GM21423 (cell line): ENCODE data around the gene USP5.

ENCODE experiments used
- ATAC-seq: cut with Tn5 transposase; IDR thresholded peaks from one replicate; pipeline ENCODE4 v1.9.1; 2021; ENCODE audit warnings: mild to moderate bottlenecking, moderate library complexity; ENCODE audit not compliant: unreplicated experiment

The USP5 gene, protein sequence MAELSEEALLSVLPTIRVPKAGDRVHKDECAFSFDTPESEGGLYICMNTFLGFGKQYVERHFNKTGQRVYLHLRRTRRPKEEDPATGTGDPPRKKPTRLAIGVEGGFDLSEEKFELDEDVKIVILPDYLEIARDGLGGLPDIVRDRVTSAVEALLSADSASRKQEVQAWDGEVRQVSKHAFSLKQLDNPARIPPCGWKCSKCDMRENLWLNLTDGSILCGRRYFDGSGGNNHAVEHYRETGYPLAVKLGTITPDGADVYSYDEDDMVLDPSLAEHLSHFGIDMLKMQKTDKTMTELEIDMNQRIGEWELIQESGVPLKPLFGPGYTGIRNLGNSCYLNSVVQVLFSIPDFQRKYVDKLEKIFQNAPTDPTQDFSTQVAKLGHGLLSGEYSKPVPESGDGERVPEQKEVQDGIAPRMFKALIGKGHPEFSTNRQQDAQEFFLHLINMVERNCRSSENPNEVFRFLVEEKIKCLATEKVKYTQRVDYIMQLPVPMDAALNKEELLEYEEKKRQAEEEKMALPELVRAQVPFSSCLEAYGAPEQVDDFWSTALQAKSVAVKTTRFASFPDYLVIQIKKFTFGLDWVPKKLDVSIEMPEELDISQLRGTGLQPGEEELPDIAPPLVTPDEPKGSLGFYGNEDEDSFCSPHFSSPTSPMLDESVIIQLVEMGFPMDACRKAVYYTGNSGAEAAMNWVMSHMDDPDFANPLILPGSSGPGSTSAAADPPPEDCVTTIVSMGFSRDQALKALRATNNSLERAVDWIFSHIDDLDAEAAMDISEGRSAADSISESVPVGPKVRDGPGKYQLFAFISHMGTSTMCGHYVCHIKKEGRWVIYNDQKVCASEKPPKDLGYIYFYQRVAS

GRCh38 chr12:6851921-6852650 is at the start of gene USP5:
TSS of gene USP5 (plus strand) at chr12:6852150. CDS start at chr12:6852180, 30 bp downstream.
- peak; percentile 72 for ATAC-seq

DNA sequence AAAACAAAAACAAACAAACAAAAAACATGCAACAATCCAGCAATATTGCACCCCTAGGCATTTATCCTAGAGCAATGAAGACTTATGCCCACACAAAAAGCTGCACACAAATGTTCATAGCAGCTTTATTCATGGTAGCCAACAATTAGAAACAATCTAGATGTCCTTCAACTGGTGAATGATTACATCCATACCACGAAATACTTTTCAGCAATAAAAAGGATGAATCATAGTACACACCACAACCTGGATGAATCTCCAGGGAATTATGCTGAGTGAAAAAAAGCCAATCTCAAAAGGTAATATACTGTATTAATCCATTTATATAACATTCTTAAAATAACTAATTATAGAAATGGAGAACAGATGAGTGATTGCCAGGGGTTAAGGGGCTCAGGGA is 44.8 kb upstream of the USP5 start:
- no peak for ATAC-seq

DNA sequence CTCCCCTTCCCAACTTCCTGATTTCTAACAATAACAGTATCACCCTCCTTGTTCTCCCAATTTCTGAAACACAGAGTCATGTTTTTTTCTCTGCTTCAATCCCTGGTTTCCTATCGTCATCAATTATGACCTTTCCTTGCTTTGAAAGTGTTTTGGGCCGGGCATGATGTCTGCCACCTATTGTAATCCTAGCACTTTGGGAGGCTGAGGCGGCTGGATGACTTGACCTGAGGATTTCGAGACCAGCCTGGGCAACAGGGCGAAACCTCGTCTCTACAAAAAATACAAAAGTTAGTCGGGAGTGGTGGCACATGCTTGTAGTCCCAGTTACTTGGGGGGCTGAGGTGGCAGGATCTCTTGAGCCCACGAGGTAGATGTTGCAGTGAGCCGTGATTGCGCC is 42.9 kb upstream of the USP5 start:
- ATAC-seq, result no peak

GRCh38 chr12:6810758-6811157 is 41.2 kb upstream of the USP5 start:
- ATAC-seq, result no peak

DNA sequence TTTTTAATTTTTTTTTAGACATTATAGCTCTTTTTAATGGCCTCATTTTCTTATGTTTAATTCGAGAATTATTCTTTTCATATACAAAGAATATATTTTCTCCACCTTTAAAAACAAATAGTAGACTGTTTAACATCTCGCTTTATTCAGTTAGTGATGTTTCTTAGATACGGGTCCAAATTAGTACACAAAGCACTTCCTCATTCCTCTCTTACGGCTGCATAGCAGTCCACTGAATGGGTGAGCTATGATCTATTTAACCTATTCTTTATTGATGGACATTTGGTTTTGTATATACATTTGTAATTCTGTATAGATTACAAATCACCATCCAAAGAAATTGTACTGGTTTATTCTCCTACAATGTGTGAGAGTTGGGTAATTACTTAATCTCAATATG is 38.6 kb upstream of the USP5 start:
- no peak for ATAC-seq

GRCh38 chr12:6816598-6816997 is 35.4 kb upstream of the USP5 start:
- no peak for ATAC-seq

DNA sequence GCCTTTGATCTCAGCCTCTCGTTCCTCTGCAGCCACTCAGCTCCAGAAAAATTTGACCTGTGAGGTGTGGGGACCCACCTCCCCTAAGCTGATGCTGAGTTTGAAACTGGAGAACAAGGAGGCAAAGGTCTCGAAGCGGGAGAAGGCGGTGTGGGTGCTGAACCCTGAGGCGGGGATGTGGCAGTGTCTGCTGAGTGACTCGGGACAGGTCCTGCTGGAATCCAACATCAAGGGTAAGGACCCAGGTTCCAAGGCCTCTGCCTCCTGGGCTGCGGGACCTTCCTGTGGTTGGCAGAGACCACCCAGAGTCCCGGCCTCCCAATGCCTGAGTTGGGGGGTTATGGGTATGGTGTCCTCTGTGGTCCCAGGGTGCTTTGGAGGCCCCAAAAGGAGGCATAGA is 34.9 kb upstream of the USP5 start:
- no peak for ATAC-seq

DNA sequence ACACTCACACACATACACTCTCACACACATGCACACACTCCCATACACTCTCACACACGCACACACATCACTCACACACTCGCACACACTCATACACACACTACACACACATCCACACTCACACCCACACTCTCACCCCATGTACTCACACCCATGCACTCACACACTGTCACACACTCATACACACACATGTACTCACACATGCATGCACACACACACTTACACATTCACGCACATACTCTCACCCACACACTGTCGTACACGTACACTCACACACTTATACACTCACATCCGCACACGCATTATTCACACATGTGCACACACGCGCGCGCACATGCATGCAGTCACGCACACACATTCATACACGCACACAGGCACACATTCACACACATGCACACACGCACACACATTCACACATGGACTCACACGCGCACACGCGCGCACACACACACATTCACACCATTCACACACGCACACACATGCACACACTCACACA is 34.2 kb upstream of the USP5 start:
- no peak for ATAC-seq

DNA sequence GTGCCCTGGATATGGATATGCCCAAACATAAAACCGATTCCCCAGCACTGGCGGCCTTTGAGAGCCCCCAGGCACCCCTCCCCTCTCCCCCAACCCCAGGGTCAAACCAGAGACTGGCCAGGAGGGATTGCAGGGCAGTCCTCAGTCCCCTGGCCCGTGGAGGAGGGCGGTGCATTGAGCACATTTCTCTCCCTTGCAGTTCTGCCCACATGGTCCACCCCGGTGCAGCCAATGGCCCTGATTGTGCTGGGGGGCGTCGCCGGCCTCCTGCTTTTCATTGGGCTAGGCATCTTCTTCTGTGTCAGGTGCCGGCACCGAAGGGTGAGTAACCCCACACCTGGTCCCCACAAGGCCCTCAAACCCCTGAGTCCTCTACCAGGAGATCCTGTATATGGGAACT is 33.7 kb upstream of the USP5 start:
- ATAC-seq, result no peak

- ATAC-seq, result no peak
These were observed 33.3 kb upstream of the USP5 start for GRCh38 chr12:6818645-6819044.

GRCh38 chr12:6819106-6820030 is 32.6 kb upstream of the USP5 start:
- no peak for ATAC-seq

DNA sequence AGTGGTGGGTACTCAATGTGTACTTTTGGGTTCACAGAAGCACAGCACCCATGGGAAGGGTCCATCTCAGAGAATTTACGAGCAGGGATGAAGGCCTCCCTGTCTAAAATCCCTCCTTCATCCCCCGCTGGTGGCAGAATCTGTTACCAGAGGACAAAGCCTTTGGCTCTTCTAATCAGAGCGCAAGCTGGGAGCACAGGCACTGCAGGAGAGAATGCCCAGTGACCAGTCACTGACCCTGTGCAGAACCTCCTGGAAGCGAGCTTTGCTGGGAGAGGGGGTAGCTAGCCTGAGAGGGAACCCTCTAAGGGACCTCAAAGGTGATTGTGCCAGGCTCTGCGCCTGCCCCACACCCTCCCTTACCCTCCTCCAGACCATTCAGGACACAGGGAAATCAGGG is 31.8 kb upstream of the USP5 start:
- no peak for ATAC-seq

DNA sequence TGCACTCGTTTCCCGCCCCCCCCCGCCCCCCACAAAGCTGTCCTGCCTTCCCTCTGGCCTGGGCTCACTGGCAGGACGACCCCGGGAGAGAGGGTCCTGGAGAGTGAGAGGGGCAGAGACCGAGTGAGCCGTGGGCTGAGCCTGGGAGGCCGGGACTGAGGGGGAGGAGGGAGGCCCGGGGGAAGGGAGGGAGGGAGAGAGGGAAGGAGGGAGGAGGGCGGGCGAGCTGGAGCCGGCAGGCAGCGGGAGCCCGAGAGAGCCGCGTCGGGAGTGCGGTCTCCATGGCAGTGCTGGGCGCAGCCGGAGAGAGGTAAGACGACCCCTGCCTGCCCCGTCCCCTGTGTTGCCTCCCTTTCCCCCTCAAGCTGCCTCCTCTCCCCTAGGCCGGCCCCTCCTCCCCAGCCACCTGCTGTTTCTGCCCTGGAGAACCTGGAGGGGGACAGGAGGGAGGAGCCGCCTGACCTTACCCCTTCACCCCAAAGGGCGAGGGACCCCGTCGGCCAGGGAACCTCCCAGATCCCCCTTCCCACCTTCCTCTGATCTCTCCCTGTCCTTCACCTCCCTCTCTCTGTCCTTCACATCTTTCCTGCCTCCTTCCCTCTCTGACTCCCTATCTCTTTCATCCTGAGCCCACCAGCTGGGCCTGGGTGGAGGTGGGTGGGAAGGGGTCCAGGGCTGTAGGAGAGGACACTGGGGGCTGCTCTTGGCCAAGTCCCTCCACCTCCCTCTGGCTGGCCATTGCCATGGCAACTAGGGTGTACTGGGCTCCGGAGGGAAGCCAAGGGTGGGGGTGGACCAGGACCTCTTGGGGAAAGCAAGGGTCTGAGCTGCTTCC is 30.1 kb upstream of the USP5 start, which contains the start of gene GPR162:
GPR162 (plus strand) TSS at position 231 of the 835 bp plus-strand sequence. CDS start 2,078 bp downstream, outside the sequence.
- ATAC-seq, result no peak

DNA sequence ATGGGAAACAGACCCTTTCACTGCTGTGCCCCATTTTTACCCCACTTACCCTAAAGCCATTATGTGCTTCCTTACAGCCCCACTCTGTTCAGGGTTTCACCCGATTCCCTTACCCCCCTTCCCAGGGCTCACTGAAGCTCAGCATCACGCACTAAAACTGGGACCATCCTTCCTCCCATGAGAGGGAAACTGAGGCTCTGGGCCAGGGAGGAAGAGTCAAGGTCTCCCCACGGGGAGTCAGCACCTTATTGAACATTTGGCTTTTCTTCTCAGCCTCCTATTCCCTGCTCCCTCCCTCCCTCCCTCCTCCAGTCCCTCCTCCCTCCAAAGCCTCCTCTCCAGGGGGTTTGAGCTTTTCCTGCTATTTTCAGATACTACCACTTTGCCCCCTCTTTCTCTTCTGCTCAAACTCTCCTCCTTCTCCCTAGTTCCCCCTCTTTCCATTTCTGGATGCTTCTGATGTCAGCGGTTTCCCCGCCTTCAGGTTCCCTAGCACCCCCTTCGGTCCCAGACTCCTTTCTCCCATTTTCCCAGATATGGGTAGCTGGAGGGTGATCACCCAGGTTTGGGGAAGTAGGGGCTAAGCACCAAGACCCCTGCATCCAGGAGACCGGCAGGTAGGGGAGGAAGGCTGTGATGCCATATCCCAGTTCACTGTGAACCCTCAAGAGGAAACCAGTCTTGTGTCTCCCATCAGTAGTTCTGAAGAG is 29.4 kb upstream of the USP5 start:
- ATAC-seq, result no peak

- ATAC-seq, result no peak
These were observed 28.5 kb upstream of the USP5 start for GRCh38 chr12:6823182-6824084.

GRCh38 chr12:6824085-6824775 is 27.7 kb upstream of the USP5 start:
- no peak for ATAC-seq

- ATAC-seq, result no peak
These were observed 27.0 kb upstream of the USP5 start for GRCh38 chr12:6824901-6825381.
